ENCODE measurements around the gene B3GNT5.

The B3GNT5 gene, protein sequence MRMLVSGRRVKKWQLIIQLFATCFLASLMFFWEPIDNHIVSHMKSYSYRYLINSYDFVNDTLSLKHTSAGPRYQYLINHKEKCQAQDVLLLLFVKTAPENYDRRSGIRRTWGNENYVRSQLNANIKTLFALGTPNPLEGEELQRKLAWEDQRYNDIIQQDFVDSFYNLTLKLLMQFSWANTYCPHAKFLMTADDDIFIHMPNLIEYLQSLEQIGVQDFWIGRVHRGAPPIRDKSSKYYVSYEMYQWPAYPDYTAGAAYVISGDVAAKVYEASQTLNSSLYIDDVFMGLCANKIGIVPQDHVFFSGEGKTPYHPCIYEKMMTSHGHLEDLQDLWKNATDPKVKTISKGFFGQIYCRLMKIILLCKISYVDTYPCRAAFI

DNA sequence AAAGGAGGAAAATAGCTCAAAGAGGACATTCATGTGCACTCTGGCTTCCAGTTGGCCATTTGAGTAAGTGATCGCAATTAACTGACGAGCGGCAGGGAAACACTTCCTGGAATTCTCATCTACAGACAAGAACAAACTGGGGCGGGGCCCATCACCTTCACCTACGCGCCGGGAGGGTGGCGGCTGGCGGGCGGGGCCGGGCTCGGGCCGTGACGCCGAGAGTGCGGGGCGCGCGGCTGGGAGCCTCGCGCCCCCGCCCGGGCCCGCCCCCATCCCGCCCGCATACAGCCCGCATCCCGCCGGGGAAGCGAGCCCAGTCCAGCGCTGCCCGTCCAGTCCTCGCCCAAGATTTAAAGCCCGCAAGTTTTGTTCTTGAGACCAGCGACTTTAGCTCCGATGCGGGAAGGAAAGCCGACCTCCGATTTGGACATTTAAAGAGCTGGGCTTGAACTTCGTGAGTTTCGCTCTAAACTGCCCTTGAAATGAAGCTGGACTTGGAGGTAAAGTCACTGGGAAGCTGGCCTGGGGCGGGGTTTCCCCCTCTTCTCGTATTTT, at the start of gene B3GNT5:
Gene B3GNT5 (plus strand): TSS at position 281 of the 555 bp plus-strand sequence. CDS start 16,546 bp downstream, outside the sequence.
- Mint-ChIP-seq H3K27me3 (ENCODE audit: low read depth) (peaks cover 10% of the 10 kb centered on the region), H3K9me3 (no peaks in the 10 kb centered on the region), H3K4me3 (peak within 1 kb of the TSS; percentile 86 to 92 (median 91)), H3K27ac (peak within 1 kb of the TSS; percentile 64 to 94 (median 87)), H3K4me1 (peaks cover 13% of the 10 kb centered on the region), H3K36me3 (ENCODE audit: low read depth) (peaks cover 13% of the 10 kb centered on the region)
- TF ChIP-seq, protein P1, sequence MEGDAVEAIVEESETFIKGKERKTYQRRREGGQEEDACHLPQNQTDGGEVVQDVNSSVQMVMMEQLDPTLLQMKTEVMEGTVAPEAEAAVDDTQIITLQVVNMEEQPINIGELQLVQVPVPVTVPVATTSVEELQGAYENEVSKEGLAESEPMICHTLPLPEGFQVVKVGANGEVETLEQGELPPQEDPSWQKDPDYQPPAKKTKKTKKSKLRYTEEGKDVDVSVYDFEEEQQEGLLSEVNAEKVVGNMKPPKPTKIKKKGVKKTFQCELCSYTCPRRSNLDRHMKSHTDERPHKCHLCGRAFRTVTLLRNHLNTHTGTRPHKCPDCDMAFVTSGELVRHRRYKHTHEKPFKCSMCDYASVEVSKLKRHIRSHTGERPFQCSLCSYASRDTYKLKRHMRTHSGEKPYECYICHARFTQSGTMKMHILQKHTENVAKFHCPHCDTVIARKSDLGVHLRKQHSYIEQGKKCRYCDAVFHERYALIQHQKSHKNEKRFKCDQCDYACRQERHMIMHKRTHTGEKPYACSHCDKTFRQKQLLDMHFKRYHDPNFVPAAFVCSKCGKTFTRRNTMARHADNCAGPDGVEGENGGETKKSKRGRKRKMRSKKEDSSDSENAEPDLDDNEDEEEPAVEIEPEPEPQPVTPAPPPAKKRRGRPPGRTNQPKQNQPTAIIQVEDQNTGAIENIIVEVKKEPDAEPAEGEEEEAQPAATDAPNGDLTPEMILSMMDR (IDR thresholded peaks at IDR 0.05; ENCODE audit: unreplicated experiment in 3 of 3) = no peak

DNA sequence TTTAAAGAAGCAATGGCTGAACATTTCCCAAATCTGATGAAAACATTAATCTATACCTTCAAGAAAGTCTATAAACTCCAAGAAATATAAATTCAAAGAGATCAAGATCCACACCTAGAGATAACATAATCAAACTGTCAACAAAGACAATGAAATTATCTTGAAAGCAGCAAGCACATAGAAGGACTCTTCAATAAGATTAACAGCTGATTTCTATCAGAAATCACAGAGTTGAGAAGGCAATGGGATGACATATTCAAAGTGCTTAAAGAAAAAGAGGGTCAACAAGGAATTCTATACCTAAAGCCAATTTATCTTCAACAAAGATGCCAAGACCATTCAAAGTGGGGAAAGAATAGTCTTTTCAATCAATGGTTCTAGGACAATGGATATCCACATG, 49.4 kb upstream of the B3GNT5 start:
- peaks cover 18% of the 10 kb centered on the region for H3K9me3 Mint-ChIP-seq
- TF ChIP-seq, protein P1 (IDR thresholded peaks at IDR 0.05; ENCODE audit: unreplicated experiment in 3 of 3) = no peak

DNA sequence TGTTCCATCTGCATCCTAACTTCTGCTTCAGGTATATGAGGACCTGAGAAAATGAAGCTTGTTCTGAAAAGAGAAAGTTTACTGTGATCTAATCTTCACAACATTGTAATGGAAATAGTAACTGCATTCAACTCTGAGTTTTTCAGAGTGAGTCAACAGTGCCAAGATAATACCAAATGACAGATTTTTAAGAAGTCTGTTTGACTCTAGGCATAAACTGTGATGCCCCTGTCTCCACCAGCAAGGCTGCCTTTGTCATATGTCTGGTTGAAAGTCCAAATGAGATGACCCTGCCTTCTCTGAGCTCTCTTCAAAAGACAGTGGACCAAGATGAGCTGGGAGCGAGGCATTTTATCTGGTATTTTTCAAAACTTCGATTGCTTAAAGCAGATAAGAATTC, 44.8 kb upstream of the B3GNT5 start:
- Mint-ChIP-seq H3K27me3 (ENCODE audit: low read depth) (no peaks in the 10 kb centered on the region), H3K9me3 (peaks cover 10% of the 10 kb centered on the region), H3K4me3 (no peak overlapping the region), H3K27ac (no peak overlapping the region), H3K4me1 (no peaks in the 10 kb centered on the region), H3K36me3 (ENCODE audit: low read depth) (no peaks in the 10 kb centered on the region)
- TF ChIP-seq, protein P1 (IDR thresholded peaks at IDR 0.05; ENCODE audit: unreplicated experiment in 3 of 3) = no peak

More for the DNA sequence above, 49.4 kb upstream of the B3GNT5 start:
- no peaks in the 10 kb centered on the region for H3K36me3 Mint-ChIP-seq (ENCODE audit: low read depth)
- no peaks in the 10 kb centered on the region for H3K4me1 Mint-ChIP-seq
- H3K4me3 Mint-ChIP-seq = no peak overlapping the region
- no peaks in the 10 kb centered on the region for H3K27me3 Mint-ChIP-seq (ENCODE audit: low read depth)
- no peak overlapping the region for H3K27ac Mint-ChIP-seq

DNA sequence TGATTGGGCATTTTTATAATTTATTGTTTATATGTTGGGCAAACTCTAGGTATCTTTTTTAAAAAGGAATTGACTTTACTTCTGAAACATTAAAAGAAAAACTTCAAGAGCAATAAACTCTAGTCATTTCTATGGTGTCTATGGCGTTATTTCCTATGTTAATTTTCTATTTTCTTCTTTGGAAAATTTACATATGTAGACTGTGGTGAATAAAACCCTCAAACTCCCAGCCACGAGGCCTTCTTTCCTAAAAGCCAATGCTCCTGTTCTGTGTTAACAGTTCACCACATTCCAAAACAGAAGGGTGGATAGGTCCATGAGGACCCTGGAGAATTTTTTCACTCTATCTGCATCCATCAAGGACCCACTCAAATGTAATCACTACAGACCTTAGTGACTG, 44.3 kb upstream of the B3GNT5 start:
- H3K4me1 Mint-ChIP-seq = peaks cover under 1% of the 10 kb centered on the region
- H3K9me3 Mint-ChIP-seq = peaks cover 5% of the 10 kb centered on the region
- H3K36me3 Mint-ChIP-seq (ENCODE audit: low read depth) = no peaks in the 10 kb centered on the region
- no peak overlapping the region for H3K27ac Mint-ChIP-seq
- TF ChIP-seq, protein P1 (IDR thresholded peaks at IDR 0.05; ENCODE audit: unreplicated experiment in 3 of 3) = no peak
- no peaks in the 10 kb centered on the region for H3K27me3 Mint-ChIP-seq (ENCODE audit: low read depth)
- no peak overlapping the region for H3K4me3 Mint-ChIP-seq

DNA sequence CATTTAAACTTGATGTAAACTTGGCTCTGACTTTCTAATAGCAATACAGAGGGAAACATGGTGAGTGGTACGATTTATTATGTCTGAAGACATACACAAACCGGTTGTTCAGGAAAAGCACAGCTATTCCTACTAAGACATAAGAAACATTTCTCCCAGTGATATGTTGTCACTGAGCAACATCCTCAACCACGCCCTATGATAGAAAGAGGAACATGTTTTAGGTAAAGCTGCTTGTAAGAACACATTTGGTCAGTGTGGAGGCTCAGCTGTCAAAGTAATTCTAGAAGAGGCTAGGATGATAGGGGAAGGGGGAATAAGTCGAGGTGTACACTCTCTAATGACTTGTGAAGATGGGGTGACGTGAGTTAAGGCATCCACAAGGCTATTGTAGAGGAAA, 42.7 kb upstream of the B3GNT5 start:
- H3K27me3 Mint-ChIP-seq (ENCODE audit: low read depth) = no peaks in the 10 kb centered on the region

More for the DNA sequence above, 42.7 kb upstream of the B3GNT5 start:
- Mint-ChIP-seq H3K36me3 (ENCODE audit: low read depth) (no peaks in the 10 kb centered on the region), H3K4me3 (no peak overlapping the region), H3K4me1 (peaks cover 10% of the 10 kb centered on the region), H3K27ac (no peak overlapping the region), H3K9me3 (no peaks in the 10 kb centered on the region)
- TF ChIP-seq, protein P1 (IDR thresholded peaks at IDR 0.05; ENCODE audit: unreplicated experiment in 3 of 3) = no peak
